Panc1 (cell line): ENCODE data around the gene SEC63.

Source experiments
- POLR2AphosphoS5 ChIP-seq: IDR thresholded peaks from 2 replicates; pipeline ENCODE4 v1.6.1; 2012; ENCODE audit warnings: mild to moderate bottlenecking, low read depth, low read length, moderate library complexity
- REST ChIP-seq, 2 experiments: IDR thresholded peaks; 2 replicates each; pipeline ENCODE4 v1.6.1; 2011 to 2012; ENCODE audit warnings: low read depth in 2 of 2, control low read depth in 1 of 2, low read length in 1 of 2, mild to moderate bottlenecking in 1 of 2, moderate library complexity in 1 of 2; ENCODE audit not compliant: insufficient read depth in 1 of 2
- TCF7L2 ChIP-seq: IDR thresholded peaks from 2 replicates; pipeline ENCODE4 v1.6.1; 2011; ENCODE audit warnings: mild to moderate bottlenecking, low read depth, low read length, inconsistent platforms
- TF ChIP-seq, protein P1 (sequence below): fragments of 450-650 bp; IDR thresholded peaks from 2 replicates; pipeline ENCODE4 v1.5.1; 2017; ENCODE audit warnings: mild to moderate bottlenecking

GRCh38 chr6:107973594-107973993 lies 15.6 kb upstream of the SEC63 start:
- TF ChIP-seq, protein P1, sequence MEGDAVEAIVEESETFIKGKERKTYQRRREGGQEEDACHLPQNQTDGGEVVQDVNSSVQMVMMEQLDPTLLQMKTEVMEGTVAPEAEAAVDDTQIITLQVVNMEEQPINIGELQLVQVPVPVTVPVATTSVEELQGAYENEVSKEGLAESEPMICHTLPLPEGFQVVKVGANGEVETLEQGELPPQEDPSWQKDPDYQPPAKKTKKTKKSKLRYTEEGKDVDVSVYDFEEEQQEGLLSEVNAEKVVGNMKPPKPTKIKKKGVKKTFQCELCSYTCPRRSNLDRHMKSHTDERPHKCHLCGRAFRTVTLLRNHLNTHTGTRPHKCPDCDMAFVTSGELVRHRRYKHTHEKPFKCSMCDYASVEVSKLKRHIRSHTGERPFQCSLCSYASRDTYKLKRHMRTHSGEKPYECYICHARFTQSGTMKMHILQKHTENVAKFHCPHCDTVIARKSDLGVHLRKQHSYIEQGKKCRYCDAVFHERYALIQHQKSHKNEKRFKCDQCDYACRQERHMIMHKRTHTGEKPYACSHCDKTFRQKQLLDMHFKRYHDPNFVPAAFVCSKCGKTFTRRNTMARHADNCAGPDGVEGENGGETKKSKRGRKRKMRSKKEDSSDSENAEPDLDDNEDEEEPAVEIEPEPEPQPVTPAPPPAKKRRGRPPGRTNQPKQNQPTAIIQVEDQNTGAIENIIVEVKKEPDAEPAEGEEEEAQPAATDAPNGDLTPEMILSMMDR, result no peak
- TF ChIP-seq REST (IDR thresholded peaks at IDR 0.05; ENCODE audit: insufficient read depth in 1 of 2, low read depth in 2 of 2, low read length in 1 of 2) (no peak), TCF7L2 (no peak), POLR2AphosphoS5 (no peak)
